ENCODE results near the gene TOP1.
"Not testable (repeated sequence)": the region's sequence is repeated elsewhere in the genome, so short reads cannot be mapped to it uniquely, and the experiment has no call there.

TOP1 gene

DNA sequence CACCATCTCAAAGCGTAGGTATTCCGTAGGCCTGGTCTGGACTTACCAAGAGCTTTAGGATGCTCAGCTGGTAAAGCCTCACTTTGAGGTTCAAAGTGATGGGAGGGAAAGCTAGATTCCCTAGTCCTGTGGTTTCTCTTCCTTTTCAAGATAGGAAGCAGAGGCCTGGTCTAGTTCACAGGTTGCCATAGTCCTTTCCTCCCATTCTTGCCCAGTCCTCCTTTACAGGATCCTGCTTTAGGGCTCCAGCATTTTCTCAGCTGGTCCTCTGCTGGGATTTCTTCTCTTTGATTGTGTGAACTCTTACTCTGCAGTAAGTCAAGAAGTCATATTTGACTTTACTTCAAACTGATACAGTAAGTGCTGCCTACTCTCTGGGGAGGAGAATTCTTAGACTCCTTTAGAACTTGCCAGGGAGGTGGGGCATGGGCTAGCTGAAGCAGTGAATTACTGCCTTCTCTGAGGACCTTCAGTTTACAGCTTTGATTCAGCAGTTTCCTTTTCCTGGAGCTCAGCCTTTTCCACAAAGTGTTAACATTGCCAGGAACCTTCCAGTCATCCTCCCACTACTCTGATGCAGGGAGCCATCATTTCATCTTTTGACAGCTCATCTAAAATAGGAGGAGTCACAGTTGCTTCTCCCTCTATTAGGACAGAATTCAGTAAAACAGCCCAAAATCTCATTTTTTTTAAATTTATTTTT is 65.9 kb downstream of the TOP1 start:
- DNase-seq (ENCODE audit: low spot score) = no peak

DNA sequence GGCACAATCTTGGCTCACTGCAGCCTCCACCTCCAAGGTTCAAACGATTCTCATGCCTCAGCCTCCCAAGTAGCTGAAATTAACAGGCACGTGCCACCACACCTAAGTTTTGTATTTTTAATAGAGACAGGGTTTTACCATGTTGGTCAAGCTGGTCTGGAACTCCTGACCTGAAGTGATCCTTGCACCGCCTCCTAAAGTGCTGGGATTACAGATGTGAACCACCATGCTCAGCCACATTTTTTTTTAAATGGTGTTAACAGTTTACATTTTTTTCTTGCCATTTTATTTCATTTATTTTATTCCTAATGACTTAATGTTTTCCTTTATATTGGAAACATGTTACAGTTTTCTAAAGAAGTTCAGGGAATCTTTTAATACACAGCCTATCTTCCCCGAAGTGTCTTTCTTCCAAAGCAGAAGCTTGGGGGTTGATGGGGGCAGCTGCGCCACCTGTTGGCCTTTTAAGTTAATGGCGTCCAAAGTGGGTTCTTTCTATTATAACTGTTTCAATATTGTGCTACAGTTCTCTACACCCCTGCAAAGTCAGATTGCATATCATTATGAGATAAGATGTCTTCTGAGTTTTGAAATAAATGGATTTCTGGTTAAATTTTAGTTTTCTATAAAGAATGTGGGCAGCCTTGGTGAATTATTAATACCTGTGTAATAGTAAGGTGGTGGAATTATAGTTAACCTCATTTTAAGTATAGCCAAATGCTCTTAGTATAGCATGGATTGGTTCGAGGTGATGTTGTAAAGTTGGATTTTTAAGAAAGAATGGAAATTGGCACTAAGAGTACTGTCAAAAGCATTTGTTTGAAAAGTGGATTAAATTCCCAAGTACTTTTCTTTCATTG is 66.7 kb downstream of the TOP1 start:
- peak; percentile 59 for DNase-seq (ENCODE audit: low spot score)

DNA sequence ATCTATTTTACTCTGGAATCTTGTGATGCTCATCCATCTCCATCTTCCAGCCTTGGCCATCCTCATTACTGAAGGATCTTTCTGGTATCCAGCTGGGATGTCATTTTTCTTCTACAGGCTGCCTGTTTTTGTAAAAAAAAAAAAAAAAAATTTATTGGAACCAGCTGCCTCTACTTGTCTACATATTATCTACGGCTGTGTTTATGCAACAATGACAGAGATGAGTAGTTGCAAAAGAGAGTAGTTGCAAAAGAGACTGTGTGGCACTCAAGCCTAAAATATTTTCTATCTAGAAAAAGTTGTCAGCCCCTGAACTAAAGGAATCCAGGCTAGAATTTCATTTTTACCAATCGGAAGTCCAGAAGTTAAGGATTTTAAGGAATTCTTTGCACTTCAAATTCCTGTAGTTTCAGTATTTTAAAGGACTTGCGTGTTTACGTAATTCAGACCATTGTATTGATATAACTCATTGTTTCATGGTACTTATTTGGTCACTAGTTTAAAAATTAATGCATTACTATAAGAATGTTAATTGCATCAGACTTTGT is 70.2 kb downstream of the TOP1 start:
- no peak for DNase-seq (ENCODE audit: low spot score)

DNA sequence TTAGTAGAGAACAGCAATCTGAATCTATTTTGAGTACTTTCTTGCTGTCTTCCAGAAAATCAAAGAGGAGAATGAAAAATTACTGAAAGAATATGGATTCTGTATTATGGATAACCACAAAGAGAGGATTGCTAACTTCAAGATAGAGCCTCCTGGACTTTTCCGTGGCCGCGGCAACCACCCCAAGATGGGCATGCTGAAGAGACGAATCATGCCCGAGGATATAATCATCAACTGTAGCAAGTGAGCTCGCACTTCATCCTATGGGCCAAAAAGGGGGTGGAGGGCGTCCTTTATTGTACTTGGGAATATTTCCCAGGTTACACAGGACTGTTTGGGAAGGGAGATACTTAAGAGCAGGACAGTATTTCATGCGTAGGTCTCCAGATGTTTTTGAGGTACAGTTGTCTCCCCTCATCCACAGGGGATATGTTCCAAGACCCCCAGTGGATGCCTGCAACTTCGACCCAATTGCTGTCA is 71.4 kb downstream of the TOP1 start:
- peak; percentile 45 for DNase-seq (ENCODE audit: low spot score)

DNA sequence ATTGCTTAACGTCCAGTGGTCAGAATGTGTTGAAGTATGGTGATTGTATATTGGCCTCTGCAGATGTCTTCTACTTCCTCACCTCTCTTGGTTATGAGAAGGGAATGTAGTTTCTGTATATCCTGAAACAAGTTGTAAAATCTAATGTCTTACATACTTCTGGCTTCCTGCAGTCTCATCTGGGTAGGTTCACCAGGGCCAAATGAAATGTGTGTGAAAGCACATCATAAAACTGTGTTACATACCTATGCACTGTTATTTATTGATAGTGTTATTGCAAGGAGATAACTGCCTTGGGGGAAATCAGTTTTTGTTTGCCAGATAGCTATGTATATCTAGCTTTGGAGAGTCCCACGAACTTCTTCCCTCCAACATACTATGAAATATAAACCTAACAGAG is 73.0 kb downstream of the TOP1 start:
- DNase-seq (ENCODE audit: low spot score) = no peak

DNA sequence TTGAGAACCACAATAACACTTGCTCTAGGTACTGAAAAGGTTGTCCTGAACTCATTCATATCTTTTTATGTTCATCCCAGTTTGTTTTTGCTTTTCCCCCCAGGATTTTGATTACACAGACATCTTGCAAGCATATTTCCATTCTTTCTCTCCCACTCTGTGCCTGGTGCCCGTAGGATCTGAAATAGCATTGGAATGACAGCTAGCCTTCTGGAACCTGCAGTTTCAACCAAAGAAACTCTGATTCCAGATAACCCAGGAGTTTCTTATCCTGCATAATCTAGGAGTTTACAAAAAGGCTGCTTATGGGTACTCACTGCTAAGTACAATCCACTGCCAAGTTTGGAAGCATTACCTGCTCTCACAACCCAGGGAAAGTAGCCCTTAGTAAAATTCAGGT is 79.9 kb downstream of the TOP1 start:
- DNase-seq (ENCODE audit: low spot score) = no peak

DNA sequence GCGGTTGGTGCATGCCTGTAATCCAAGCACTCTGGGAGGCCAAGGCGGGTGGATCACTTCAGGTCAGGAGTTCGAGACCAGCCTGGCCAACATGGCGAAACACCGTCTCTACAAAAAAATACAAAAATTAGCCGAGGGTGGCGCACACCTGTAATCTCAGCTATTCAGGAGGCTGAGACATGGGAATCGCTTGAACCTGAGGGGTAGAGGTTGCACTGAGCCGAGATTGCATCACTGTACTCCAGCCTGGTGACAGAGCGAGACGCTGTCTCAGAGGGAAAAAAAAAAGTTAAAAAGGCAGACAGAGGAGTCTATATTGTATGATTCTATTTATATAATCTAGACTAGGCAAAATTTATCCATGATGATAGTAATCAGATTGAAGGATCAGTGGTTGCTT is 81.4 kb downstream of the TOP1 start:
- DNase-seq (ENCODE audit: low spot score) = no peak

DNA sequence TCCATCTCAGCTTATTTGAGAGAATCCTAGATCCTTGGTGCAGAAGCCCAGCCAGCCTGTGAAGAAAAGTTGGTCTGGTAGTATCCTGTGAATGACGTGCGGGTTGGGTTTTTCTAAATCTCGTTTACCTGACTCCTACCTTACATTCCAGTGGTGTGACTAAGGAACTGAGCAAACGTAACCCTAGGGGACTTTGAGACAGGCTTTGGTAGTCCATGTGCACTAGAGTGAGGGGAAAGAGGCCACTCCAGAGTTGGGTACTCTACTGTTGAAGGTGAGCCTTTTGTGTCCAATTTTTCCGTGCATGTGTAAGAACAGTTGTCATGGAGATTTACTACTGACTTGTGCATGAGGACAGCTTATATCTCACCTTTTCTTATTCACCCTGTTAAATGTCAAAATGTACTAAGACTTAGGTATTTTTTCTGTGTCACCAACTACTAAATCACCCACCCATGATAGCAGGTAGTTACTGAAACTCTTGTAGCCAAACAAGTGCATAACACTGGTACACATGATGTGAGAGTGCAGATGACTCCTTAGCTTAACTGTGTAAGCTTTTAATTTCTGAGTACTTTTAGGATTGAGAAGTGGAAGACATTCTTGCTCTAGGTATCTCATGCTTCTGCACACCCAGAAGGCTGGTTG is 82.4 kb downstream of the TOP1 start:
- peak; percentile 66 for DNase-seq (ENCODE audit: low spot score)

DNA sequence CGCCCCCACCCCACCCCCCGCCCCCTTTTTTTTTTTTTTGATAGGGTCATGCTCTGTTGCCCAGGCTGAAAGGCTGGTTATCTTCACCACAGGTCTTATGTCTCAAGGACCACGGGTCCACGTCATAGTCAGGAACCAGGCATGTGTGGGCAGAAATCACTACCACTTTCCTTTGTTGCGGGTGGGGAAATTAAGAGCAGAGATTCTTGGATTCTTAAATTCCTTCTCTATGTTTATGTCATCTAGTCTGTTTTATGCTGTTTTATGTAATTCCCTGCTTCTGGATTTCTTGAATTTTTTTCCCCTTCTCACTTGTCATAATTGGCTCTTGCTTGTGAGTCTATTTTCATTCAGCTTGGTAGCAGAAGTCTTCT is 82.9 kb downstream of the TOP1 start:
- peak; percentile 56 for DNase-seq (ENCODE audit: low spot score)

DNA sequence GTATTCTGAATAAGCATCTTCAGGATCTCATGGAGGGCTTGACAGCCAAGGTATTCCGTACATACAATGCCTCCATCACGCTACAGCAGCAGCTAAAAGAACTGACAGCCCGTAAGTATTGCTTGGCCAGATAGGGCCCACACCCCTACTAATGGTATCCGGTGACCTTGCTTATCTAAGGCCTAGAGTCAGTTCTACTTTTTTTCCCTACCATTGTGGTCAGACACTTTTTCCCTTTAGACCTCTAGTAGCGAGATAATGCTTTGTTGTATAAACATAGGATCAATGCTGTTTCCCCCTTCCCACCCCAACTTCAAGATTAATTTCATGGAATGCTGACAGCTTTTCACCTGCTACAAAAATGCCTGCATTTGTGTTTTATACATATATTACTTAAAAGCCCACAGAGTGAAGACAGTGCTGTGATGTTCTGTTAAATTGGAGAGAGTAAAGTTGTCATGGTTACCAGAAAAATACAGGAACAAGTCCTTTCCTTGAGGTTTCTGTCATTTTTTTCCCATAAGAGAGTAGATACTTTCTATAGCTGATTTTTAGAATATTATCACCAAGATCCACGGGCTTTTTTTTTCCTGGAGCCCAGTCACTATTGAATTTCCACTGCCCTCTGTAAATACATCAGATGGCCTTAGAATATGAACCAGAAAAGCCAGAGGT is 87.8 kb downstream of the TOP1 start:
- no peak for DNase-seq (ENCODE audit: low spot score)

DNA sequence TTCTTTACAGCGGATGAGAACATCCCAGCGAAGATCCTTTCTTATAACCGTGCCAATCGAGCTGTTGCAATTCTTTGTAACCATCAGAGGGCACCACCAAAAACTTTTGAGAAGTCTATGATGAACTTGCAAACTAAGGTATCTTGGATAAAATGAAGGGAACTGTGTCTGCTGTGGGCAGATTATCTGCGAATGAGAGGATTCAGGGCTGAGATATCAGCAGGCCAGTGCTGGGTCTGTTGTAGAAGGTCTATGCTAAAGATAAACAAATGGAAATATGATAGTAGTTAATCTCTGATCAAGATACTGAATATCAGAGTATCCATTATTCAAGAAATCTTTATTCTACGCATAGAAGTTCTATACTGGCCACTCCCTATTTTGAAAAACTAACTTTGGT is 89.5 kb downstream of the TOP1 start:
- DNase-seq (ENCODE audit: low spot score) = not testable (repeated sequence)

DNA sequence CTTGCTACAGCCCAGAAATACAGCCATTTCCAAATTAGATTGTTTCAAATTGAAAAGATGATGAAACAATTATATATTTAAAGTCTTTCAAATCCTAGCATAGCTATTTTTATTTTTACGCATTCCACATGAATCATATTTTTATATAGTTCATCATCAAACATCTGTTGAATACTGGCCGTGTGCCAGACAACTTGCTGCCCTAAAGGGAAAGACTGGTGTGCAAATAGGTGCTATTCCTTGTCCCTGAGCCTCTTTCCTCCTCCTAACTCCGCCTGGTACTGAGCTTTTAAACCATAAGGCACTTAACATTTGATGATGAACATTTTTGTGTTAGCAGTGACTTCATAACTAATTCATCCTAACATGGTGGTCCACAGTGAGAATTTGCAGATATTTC is 90.0 kb downstream of the TOP1 start:
- no peak for DNase-seq (ENCODE audit: low spot score)

DNA sequence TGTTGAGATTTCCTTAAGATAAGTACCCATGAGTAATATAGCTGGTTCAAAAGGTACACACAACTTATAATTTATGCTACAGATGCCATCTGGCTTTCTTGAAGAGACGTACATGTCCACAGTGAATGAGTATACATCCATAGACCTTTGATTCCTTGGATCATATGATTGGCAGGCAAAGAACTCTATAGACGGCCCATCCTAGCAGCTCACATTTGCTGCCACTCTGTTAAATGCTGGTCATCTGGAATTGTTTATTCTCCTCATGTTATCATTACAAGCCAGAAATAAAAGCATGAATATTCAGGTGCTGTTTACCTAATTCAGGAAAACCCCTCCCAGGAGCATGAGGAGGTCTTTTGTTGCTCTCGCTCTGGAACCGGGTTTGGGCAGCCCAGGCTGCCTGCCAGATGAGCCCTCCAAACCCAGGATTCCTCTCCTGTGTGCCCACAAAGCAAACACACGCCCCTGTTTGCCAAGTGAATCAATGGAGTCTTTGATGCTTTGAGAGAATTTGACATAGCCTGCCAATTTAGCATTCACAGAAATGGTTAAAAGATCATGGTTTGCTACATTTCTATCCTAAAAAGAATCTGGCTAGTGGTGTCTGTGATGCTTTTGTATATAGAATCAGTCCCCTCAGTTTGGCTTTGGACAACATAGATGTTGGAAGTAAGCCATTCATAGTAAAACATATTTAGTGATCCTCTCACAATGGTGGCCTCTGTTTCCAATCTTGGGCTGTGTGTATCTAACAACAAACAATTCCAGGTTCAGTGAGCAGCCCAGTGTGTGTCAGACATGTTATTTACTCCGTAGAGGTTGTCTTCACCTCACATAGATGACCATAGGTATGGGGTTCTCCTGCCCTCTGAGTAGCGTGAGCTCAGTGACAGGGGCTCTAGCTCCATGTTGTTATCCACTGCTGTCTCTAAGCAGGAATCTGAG is 91.3 kb downstream of the TOP1 start:
- no peak for DNase-seq (ENCODE audit: low spot score)

DNA sequence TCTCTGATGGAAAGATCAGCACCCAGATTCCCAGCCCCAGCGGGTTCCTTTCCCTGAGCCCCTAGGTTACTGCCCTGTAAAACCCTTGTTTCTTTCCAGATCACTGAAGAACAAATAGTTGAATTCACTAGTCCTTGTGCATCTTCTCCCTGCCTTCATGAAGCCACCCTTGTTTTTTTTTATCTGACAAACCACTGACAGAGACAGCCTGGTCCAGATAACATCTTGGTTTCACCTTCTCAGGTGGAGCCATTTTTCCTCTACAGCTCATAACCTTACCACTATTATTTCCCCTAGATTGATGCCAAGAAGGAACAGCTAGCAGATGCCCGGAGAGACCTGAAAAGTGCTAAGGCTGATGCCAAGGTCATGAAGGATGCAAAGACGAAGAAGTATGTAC is 92.8 kb downstream of the TOP1 start:
- no peak for DNase-seq (ENCODE audit: low spot score)

DNA sequence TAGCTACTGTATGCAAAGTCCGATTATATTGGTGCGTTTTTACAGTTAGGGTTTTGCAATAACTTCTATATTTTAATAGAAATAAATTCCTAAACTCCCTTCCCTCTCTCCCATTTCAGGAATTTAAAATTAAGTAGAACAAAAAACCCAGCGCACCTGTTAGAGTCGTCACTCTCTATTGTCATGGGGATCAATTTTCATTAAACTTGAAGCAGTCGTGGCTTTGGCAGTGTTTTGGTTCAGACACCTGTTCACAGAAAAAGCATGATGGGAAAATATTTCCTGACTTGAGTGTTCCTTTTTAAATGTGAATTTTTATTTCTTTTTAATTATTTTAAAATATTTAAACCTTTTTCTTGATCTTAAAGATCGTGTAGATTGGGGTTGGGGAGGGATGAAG is 95.0 kb downstream of the TOP1 start:
- DNase-seq (ENCODE audit: low spot score) = no peak

DNA sequence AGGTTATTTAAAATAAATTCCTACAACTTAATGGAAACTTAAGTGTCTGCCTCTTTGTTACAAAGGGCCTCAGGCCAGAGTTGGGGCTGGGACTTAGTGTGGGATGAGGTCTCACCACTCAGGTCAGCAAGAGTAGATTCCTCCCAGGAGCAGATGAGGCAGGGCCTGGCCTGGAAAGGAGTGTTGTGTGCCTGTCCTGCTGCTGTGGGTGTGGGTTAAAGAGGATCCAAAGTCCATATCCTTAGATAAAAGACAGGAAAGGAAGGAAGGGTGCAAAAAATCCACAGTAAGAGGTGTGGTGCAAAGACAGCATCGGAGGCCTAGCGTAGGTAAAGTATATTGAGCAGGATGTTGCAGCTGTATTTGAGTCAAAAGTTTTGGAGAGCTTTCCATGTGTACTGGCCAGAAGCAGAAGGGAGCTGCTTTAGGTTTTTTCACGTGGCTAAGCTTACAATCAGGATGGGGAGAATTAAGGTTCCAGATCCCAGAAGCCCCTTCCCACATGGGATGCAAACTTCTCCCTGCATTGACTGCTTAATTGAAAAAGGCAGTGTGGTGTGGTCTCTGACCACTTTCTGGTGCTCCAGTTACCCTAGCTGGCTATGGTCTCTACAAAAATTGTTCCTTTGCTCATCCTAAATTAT is 96.0 kb downstream of the TOP1 start:
- DNase-seq (ENCODE audit: low spot score) = no peak

DNA sequence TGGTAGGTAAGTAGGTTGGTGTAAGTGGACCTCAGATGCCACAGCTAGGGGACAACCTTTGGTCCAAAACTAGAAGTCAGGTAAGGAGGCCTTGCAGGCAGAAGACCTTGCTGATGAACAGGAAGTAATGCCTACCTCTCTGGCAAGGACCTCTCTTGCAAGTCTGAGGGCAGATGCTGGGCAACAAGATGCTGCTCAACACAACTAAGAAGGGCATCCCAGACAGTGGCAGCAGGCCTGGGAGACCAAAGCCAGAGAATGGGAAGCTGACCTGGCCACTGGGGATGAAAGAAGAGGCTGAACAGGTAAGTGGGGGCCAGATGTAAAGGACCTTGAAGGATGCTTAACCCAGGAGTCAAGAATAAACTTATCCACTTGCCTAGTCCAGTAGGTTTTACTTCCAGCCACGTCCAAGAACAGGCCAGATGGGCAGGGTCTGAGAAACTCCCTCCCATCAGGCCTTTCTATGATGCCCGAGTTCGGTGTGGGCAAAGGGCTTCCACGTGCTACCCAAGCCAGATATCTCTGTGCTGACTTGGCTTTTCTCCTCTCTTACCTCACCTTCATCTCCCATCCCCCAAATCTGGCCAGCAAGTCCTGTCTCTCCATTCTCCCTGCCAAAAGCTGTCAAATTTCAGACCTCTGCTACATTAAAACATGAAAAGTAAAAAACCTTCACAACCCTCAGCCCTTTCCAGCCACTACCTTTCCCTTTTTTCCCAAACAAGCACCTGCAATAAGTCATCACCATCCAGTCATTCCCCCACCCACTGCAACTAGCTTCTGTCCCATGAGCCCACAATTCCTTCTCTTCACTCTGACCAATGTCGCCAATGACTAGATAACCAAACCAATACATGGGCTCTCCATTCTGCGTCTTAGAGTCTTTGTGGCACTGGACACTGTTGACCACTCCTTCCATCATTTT is 97.2 kb downstream of the TOP1 start:
- DNase-seq (ENCODE audit: low spot score) = no peak

DNA sequence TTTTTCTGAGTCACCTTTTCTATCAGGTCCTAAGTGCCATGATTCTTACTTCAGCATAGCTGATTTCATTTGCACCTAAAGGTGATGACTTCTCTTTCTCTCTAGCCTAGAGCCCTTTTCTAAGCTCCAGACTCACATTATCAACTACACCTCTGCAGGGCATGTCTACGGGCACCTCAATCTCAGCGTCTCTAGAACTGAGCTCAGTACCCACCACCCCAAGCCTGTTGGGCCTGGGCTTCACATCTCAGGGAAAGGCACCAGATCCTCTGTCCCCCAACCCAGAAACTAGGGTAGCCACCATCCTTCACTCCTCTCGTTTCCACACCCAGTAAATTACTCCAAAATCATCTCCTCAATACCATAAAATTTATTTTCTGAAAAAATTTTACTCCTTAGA is 98.1 kb downstream of the TOP1 start:
- no peak for DNase-seq (ENCODE audit: low spot score)

DNA sequence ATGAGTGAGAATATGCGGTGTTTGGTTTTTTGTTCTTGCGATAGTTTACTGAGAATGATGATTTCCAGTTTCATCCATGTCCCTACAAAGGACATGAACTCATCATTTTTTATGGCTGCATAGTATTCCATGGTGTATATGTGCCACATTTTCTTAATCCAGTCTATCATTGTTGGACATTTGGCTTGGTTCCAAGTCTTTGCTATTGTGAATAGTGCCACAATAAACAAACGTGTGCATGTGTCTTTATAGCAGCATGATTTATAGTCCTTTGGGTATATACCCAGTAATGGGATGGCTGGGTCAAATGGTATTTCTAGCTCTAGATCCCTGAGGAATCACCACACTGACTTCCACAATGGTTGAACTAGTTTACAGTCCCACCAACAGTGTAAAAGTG is 99.7 kb downstream of the TOP1 start:
- not testable (repeated sequence) for DNase-seq (ENCODE audit: low spot score)
